GM12864 (cell line): ENCODE results near the gene ARMS2.

Source experiments
- DNase-seq: peaks from one replicate; pipeline ENCODE4 v3.0.0-alpha.2; 2011; ENCODE audit warnings: low read depth
- H3K4me3 ChIP-seq: 2 replicates; pipeline ENCODE4 v1.5.1; 2011; ENCODE audit warnings: mild to moderate bottlenecking, low read depth, low read length, control low read depth
- TF ChIP-seq, protein P1 (sequence below): IDR thresholded peaks from 2 replicates; pipeline ENCODE4 v1.5.1; 2011; ENCODE audit warnings: low read depth, mild to moderate bottlenecking, moderate library complexity, low read length, control low read depth, inconsistent platforms; ENCODE audit errors: missing control alignments

ARMS2 gene

DNA sequence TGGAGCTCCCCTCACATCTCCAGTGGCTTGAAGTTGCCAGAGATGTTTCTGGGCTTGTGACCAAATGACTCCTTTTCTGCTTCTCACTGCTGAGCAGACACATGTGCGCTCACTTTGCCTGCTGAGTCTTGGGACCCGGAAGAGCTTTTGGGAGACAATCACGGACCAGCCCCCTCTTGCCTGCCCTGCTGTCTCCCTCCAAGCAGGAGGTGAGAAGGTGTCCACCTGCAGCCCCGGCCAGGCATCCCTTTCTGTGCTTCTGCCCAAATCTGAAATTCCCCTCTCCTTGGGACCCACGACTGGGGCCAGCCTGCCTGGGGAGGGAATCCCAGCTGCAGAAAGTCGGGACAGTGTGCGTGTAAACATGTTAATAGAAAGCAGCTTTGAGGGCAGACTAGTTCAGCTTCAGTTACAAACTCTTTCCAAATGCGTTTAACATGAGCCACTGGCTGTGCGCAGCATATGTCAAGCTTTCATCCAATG lies 38.6 kb downstream of the ARMS2 start:
- DNase-seq, result no peak
- TF ChIP-seq, protein P1, sequence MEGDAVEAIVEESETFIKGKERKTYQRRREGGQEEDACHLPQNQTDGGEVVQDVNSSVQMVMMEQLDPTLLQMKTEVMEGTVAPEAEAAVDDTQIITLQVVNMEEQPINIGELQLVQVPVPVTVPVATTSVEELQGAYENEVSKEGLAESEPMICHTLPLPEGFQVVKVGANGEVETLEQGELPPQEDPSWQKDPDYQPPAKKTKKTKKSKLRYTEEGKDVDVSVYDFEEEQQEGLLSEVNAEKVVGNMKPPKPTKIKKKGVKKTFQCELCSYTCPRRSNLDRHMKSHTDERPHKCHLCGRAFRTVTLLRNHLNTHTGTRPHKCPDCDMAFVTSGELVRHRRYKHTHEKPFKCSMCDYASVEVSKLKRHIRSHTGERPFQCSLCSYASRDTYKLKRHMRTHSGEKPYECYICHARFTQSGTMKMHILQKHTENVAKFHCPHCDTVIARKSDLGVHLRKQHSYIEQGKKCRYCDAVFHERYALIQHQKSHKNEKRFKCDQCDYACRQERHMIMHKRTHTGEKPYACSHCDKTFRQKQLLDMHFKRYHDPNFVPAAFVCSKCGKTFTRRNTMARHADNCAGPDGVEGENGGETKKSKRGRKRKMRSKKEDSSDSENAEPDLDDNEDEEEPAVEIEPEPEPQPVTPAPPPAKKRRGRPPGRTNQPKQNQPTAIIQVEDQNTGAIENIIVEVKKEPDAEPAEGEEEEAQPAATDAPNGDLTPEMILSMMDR, result no peak
- H3K4me3 ChIP-seq, result no peak overlapping the region

DNA sequence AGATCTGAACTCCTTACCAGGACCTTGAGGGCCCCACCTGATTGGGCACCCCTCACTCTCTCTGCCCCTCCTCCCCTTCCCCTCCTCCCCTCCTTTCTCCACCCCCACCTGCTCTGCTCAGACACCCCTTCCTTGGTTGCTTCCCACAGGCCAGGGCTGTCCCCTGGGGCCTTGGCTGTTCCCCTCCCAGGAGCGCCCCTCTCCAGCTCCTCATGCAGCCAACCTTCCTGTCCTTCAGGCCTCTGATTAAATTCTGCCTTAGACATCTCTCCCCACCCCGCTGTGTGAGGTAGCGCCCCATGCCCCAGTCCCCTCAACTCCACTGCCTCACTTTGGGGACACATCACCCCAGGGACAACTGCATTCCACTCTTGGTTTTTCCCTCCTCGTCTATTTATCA lies 39.3 kb downstream of the ARMS2 start:
- no peak for DNase-seq
- TF ChIP-seq, protein P1, result no peak

DNA sequence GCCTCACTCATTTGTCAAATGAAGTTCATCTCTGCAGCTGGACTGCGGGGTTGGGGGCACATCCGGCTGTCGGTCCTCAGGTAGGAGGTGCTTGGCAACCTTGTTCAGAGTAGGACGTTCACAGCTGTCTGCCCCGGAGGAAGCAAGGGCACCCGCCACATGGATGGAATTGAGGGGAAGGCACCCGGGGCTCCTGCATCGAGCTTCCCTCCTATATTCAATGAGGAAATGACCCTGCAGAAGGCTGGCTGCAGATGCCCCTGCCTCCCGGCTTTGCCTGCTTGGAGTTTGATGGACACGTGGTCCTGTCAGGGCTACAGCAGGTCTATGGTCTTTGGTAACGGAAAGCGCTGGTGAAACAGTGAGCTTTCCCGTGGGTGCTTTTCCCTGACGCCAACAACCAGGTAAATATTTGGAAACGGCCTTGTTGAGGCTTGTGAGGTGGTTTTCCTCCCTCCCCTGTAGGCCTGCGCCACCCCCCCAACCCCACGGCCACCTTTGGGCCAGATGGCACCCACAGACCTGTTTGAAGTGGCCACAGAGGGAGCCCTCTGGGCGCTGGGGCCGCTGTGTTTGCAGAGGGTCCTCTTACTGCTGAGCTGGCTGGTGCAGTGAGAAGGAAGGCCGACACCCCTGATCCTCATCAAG lies 39.8 kb downstream of the ARMS2 start:
- TF ChIP-seq, protein P1, result no peak
- DNase-seq, result no peak
- no peak overlapping the region for H3K4me3 ChIP-seq

More for the DNA sequence above, 39.3 kb downstream of the ARMS2 start:
- H3K4me3 ChIP-seq, result no peak overlapping the region

DNA sequence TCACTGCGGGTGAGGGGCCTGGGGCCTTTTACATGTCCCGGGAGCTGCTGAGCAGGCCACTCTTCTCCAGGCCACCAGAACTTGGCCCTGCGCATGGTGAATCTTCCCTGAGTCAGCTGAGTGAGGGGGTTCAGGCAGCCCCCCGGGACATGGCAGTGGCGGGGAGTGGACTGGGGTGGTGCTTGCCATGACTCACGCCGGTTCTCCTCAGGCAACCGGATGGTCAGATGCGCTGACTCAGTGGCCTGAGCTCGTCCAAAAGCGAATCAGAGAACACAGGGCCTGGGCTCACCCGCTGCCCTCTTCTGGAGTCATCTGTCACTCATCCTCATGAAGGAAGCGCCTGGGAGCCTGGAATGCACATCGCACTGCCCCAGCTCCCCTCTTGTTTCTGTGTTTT lies 40.4 kb downstream of the ARMS2 start:
- TF ChIP-seq, protein P1, result no peak
- DNase-seq, result no peak
- H3K4me3 ChIP-seq, result no peak overlapping the region

DNA sequence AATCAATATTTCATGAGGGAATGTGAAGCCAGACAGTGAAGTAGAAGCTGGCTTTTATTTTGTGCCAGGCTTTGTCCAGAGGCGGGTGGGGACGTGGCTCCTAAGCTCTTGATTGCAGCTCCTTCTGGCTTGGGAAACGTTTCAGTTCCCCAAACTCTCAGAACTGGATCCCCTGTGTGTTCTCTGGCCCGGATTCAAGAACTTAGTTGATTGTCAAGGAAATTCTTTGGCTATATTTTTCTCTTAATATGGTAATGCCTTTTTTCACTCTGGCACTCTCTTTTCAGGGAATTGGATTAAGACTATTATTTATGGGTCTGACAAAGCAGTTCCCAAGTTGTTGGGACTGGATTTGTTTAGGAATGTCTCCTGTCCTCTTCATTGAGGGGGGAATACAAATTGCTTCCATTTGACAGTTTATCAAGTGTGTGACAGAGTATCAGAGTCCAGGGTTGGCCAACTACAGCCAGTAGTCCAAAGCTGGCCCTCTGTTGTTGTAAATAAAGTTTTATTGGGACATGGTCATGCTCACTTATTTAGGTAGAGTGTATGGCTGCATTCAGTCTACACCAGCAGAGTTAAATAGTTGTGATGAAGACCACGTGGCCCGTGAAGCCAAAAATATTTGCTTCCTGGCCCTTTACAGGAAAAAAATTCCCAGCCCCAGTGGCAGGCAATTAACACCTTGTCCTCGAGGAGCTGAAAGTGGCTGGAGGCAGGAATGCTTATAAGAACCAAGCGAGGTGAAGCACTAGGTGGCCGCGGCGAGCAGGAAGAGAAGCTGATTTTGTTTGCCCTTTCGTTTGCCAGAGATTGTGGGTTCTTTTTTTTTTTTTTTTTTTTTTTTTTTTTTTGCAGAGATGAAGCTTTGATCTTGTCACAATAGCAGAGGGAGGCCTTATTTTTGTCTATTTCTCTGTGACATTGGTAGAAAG lies 41.2 kb downstream of the ARMS2 start:
- no peak for DNase-seq
- TF ChIP-seq, protein P1, result no peak
- H3K4me3 ChIP-seq, result no peak overlapping the region

DNA sequence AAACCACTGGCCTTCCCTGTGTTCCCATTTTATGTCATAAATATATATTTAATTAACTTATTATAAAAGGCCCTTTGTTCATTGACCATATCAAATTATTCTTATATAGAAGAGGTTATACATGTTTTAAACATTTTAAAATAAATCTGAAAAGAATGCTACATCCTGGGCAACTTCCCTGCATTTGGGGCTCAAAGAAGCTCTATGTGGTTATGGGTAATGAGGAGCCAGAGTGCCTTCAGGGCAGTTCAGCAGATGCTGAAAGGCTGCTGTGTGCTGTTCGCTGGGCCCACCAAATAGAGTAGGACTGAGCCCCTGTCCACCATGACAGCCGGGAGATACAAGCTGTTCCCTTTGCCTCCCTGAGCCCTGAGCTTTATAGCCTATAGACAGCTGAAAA lies 42.8 kb downstream of the ARMS2 start:
- TF ChIP-seq, protein P1, result no peak
- DNase-seq, result no peak
- H3K4me3 ChIP-seq, result no peak overlapping the region
